ENCODE data around the gene GALNT4. TPM values are rescaled to one million over a fixed set of nuclear protein-coding genes. Genes with fewer than 3 reads are reported as not detected.

Gene GALNT4
- total RNA-seq, 1 donor: 12.1 TPM

- no peak overlapping the region for H3K4me3 ChIP-seq (ENCODE audit: low read depth, low read length)
- TF ChIP-seq CTCF (IDR thresholded peaks at IDR 0.05; ENCODE audit: insufficient read depth, low read length): no peak
- DNase-seq (ENCODE audit: low read depth): no peak
These were observed 11.1 kb downstream of the GALNT4 start for GRCh38 chr12:89513544-89513943.

GRCh38 chr12:89507015-89507824, 17.4 kb downstream of the GALNT4 start:
- TF ChIP-seq CTCF (IDR thresholded peaks at IDR 0.05; ENCODE audit: insufficient read depth, low read length): no peak
- H3K4me3 ChIP-seq (ENCODE audit: low read depth, low read length): no peak overlapping the region
- no peak for DNase-seq (ENCODE audit: low read depth)

GRCh38 chr12:89506050-89506449, 18.5 kb downstream of the GALNT4 start:
- DNase-seq (ENCODE audit: low read depth): no peak
- H3K4me3 ChIP-seq (ENCODE audit: low read depth, low read length): no peak overlapping the region
- TF ChIP-seq CTCF (IDR thresholded peaks at IDR 0.05; ENCODE audit: insufficient read depth, low read length): no peak

- no peak for TF ChIP-seq CTCF (IDR thresholded peaks at IDR 0.05; ENCODE audit: insufficient read depth, low read length)
- H3K4me3 ChIP-seq (ENCODE audit: low read depth, low read length): no peak overlapping the region
- peak; percentile 30 for DNase-seq (ENCODE audit: low read depth)
These were observed 19.8 kb downstream of the GALNT4 start for GRCh38 chr12:89504560-89505346.

GRCh38 chr12:89501793-89502192, 22.8 kb downstream of the GALNT4 start:
- no peak for TF ChIP-seq CTCF (IDR thresholded peaks at IDR 0.05; ENCODE audit: insufficient read depth, low read length)
- no peak for DNase-seq (ENCODE audit: low read depth)
- H3K4me3 ChIP-seq (ENCODE audit: low read depth, low read length): no peak overlapping the region

GRCh38 chr12:89499857-89500256, 24.7 kb downstream of the GALNT4 start:
- H3K4me3 ChIP-seq (ENCODE audit: low read depth, low read length): no peak overlapping the region
- no peak for TF ChIP-seq CTCF (IDR thresholded peaks at IDR 0.05; ENCODE audit: insufficient read depth, low read length)
- DNase-seq (ENCODE audit: low read depth): no peak
